ENCODE measurements around the gene C21orf91.

The C21orf91 gene

DNA sequence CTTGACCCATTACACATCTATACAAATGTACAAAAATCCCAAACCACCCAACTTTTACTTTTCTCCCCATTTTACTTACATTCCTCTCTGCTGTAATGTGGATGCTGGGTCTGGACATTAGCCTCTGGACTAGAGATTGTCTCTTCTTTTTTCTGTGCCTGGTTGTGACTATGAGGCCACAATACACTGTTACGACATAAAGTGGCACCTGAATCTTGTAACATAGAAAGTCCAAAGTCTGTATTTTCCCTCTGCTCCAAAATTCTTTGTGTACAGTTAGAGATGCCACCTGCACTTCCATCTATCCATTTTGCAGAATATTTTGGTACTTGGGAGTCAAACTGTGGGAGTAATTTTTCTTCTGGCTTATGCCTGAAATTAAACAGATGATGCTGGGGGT is 22.7 kb downstream of the C21orf91 start:
- no peak for DNase-seq

DNA sequence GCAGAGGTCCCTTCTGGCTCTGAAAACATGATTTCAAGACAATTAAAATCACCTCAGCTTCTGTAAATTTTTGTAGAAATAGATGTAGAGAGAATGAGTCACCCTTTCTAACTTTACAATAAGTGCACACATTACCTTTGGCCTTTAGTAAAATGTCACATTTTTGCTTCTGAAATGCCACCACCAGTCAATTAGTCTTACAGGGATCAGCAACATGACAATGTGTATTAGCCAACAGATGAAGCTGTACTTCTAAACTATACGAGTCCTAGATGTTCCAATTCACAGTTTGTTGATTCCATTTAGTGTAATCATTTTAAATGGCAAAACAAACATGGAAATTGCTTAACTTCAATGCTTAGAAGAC is 23.1 kb downstream of the C21orf91 start:
- DNase-seq: no peak

DNA sequence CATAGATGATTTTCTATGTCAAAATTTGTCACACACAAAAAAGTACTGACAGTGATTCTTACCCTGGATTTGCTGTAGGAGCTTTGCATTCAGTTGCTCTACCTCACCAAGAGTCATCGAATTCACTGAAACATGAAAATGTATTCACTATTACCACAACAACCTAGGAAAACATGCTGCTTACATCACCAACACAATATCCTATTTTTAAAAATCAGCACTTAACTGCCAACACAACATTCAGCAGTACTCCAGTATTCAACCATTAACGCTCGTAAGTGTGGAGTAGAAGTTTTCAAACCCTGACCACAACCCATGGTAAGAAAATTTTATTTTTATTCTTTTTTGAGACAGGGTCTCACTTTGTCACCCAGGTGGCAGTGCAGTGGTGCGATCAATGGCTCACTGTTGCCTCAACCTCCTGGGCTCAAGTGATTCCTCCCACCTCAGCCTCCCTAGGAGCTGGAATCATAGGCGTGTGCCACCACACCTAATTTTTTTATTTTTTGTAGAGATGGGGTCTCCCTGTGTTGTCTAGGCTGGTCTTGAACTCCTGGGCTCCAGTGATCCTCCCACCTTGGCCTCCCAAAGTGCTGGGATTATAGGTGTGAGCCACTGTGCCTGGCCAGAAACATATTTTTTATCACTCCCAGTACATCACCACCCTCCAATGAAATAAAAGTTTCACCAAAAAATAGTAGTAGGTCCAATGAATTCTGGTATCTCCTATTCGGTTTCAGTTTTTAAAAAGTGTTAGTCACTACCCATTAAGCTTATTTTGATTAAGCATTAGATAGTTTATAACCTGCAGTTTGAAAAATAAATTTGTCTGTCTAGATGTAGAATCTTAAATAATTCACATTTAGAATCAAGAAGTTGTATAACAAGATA is 23.8 kb downstream of the C21orf91 start:
- DNase-seq: no peak

DNA sequence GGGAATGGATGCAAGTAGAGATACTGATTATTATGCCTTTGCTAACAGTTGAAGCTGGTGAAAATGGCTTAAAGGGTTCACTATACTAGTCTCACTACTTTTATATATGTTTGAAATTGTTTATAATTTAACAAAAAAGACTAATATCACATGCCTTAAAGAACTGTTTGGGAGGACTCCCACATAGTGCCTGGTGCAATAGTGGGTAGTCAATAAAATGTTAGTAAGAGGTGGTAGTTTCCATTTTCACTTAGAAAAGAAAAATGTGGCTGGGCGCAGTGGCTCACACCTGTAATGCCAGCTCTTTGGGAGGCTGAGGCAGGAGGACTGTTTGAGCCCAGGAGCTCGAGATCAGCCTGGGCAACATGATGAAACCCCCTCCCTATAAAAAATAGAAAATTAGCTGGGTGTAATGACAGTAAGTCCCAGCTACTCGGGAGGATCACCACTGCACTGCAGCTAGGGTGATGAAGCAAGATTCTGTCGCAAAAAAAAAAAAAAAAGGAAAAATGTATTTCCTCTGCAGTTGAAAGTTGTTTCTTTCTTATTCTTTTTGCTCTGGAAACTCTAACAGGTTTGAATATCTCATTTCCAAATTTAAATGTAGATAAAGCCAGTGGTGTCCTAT is 24.5 kb downstream of the C21orf91 start:
- DNase-seq: no peak

GRCh38 chr21:17793246-17794123 is 25.7 kb downstream of the C21orf91 start:
- DNase-seq: no peak

GRCh38 chr21:17789656-17790055 is 29.5 kb downstream of the C21orf91 start:
- no peak for DNase-seq

DNA sequence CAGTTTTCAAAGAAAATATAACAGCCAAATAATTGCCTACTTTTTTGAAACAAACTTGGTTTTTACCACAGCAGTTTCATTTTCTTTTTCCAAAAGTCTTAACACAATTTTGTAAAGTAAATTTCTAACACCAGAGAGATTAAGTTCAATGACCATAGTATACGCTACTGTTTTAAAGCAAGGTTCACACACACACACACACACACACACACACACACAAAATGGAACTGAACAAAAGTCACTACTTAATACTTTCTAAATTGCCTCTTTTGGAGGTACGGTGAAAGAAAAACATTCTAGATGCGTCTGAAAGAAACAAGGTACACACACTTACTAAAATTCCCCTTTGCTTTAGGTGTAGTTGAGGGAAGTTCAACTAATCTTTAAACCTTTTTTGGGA is 30.1 kb downstream of the C21orf91 start:
- no peak for DNase-seq

- no peak for DNase-seq
Measured at GRCh38 chr21:17786851-17787181, 32.3 kb downstream of the C21orf91 start.

DNA sequence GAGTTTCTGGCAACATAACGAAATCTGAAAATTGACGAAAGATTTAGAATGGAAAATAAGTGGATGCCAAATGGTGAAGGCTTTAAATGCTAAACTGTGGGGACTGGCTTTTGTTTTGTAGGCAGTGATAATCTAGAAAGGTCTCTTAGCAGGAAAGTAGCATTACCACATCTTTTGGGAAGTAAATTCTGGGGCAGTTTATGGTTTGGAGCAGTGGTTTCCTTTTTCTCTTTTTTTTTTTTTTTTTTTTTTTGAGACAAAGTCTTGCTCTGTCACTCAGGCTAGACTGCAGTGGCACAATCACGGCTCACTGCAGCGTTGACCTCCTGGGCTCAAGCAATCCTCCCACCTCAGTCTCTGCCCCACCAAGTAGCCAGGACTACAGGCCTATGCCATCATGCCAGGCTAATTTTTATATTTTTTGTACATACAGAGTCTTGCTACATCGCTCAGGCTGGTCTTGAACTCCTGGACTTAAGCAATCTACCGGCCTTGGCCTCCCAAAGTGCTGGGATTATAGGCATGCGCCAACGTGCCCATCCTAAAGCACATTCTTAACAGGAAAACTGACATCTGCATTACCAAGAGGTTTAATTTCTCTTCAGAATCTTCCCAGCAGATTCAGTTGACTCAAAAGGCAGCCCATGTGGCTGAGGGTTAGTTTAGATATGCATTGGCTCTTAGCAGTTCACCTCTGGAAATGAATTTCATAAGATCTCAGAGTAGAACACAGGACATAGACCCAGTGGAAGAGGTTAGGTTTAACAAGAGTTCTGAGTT is 32.9 kb downstream of the C21orf91 start:
- DNase-seq: no peak

DNA sequence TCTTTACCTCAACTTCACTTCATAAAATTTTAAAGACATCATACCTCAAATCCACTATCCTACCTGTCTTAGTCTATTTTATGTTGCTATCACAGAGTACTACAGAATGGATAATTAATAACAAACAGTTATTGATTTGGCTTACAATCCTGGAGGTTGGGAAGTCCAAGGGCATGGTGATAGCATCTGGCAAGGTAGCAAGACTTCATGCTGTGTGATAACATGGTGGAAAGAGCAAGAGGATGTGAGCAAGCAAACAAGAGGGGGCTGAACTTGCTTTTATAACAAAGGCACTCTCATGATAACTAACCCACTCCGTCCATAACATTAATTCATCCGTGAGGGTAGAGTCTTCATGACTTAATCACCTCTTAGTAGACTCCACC is 33.8 kb downstream of the C21orf91 start:
- DNase-seq: no peak

- no peak for DNase-seq
Measured at GRCh38 chr21:17784604-17785402, 34.4 kb downstream of the C21orf91 start.

- DNase-seq: no peak
Measured at GRCh38 chr21:17784180-17784598, 35.0 kb downstream of the C21orf91 start.

- no peak for DNase-seq
Measured at GRCh38 chr21:17783481-17784179, 35.5 kb downstream of the C21orf91 start.

- DNase-seq: no peak
Measured at GRCh38 chr21:17783003-17783402, 36.2 kb downstream of the C21orf91 start.

GRCh38 chr21:17782051-17782450 is 37.1 kb downstream of the C21orf91 start:
- DNase-seq: no peak

- no peak for DNase-seq
Measured at GRCh38 chr21:17781524-17781923, 37.6 kb downstream of the C21orf91 start.

GRCh38 chr21:17780539-17780938 is 38.6 kb downstream of the C21orf91 start:
- no peak for DNase-seq

- no peak for DNase-seq
Measured at GRCh38 chr21:17779980-17780379, 39.2 kb downstream of the C21orf91 start.

- DNase-seq: no peak
Measured at GRCh38 chr21:17779496-17779895, 39.7 kb downstream of the C21orf91 start.

GRCh38 chr21:17777072-17777765 is 41.9 kb downstream of the C21orf91 start:
- DNase-seq: no peak
